ENCODE data around the gene RIPOR1. TPM values are rescaled to one million over a fixed set of nuclear protein-coding genes. Genes with fewer than 3 reads are reported as not detected.
"Not testable (repeated sequence)": the region's sequence is repeated elsewhere in the genome, so short reads cannot be mapped to it uniquely, and the experiment has no call there.

The RIPOR1 gene
- total RNA-seq, 2 experiments from 2014 or later = 12.8 to 15.8 TPM

DNA sequence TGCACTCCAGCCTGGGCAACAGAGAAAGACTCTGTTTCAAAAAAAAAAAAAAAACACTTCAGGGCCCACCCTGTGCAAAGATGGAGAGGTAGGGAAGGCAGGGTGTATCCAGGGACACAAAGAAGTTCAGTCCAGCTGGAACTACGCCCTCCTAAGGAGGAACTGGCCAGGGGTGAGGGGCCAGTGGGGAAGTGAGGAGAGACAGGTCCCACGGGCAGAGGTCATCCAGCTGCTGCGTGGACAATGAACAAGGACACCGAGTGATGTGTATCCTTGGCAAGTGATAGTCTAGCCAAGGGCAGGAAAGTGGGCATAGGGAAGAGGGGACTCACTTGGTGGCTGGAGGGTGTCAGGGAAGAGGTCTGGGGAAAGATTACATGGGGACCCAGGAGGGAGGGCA, 9.4 kb upstream of the RIPOR1 start:
- Mint-ChIP-seq H3K4me3 (no peak overlapping the region), H3K9me3 (no peaks in the 10 kb centered on the region), H3K27me3 (peaks cover 7% of the 10 kb centered on the region), H3K27ac (peak overlapping the region; percentile 62), H3K36me3 (ENCODE audit: low read depth) (no peaks in the 10 kb centered on the region), H3K4me1 (peaks cover 54% of the 10 kb centered on the region)
- POLR2A ChIA-PET = no interaction called here
- CTCF ChIA-PET = interaction anchor here (0.6 to 6.1 kb wide), 6 partner anchors 16 to 1615 kb away, joined by 3 to 195 read pairs (median 60); partner anchors contain the start of genes AGRP, ATP6V0D1 and CARMIL2
- DNase-seq = no peak

DNA sequence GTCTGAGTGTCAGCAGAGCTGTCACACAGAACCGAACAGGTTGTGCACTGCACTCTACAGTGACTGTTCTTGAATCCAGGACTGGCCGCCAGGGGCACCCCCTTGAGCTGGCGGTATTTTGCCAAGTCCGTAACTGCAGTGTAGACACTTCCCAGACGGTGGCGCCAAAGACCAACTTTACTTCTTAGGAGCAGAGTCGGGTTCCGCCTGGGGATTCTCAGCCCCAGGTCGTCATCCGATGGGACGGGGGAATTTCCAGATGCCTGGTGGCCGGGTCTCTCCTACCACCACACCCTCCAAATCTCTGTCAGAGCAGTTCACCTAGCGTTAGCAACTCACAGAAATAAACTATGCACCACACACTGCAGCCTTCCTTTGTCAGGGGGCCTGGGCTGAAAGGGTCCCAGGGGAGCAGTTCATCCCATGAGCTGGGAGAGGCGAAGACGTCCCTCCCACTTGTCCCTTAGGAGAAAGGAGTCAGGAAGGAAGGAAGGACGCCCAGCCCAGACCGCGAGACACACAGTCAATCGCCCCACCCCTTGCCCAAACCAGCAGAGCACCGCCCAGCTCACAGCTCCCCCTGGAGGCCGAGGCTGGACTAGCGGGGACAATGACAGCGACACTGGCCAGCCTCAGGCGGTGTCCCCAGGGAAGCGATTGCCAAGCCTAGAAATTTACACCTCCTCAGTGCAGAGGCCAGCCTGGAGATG, 7.4 kb upstream of the RIPOR1 start:
- Mint-ChIP-seq H3K27ac (peak overlapping the region; percentile 93), H3K27me3 (peaks cover 22% of the 10 kb centered on the region), H3K36me3 (ENCODE audit: low read depth) (no peaks in the 10 kb centered on the region), H3K4me1 (peaks cover 45% of the 10 kb centered on the region), H3K9me3 (no peaks in the 10 kb centered on the region), H3K4me3 (peak overlapping the region; percentile 75)
- CTCF ChIA-PET = interaction anchor here (0.5 to 6.1 kb wide), 90 partner anchors 11 to 741 kb away, joined by 3 to 195 read pairs (median 4); partner anchors contain the start of genes ACD, AGRP, ATP6V0D1 and C16orf86
- DNase-seq = peak; percentile 98
- POLR2A ChIA-PET = interaction anchor here (1.0 kb wide), 1 partner anchor 139 kb away, joined by 6 read pairs; the partner anchor contains the start of gene ACD

DNA sequence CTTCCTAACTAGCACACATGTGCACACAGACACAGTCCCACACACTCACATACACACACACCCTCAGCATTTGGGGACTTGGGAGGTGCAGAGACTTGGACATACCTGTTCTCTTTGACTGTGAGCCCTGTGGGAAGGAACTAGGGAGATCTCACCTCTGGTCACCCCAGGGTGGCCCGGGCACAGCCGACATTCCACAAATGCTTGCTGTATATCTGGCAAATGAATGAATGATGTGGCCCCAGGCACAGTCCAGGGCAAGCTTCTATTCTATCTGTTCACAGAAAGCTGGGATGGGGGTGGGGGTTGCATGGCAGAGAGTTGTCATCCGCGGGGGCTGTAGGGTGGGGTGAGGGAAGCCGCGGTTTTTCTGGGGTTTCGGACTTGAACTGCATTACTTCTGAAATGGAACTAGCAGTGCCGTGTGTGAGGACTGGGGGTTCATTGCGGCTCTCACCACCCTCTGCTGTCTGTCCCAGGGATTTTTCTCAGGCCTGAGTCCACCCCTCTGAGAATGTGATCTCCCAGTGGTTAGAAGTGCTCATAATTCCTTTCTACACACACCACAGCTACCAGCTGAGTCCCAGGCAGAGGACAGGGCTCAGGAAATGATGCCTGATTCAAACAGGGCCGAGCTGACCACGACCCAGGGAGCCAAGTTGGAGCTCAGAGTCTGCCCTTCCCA, 3.3 kb upstream of the RIPOR1 start:
- no peak overlapping the region for H3K27ac Mint-ChIP-seq

DNA sequence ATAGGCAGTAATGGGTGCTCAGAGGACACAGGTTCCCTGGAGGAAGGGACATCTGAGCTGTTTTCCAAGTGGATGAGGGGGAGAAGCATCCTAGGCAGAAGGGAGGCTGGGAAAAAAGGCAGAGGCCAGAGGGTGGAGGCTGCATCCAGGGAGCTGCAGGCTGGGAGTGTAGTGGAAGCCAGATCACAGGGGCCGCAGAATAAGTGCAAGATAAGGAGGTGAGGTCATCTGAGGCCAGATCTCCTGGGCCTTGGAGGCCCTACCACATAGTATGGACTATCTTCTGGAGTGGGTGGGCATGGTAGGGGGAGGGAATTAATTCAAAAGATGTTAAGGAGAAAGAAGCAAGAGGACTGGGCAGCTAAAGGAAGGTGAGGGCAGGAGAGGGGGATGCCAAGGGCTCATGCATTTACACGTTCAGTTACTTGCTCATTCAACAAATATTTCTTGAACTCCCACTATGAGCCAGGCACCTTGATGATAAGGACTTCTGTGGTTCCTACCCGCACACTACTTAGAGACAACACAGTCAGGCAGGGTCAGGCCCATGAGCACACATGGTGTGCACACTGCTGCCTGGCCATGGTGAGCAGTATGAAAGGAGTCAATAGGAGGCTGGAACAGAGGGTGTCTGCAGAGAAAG, 2.4 kb upstream of the RIPOR1 start:
- ChIA-PET POLR2A (no interaction called here), CTCF (interaction anchor here (0.9 to 2.0 kb wide), 11 partner anchors 10 to 290 kb away, joined by 3 to 9 read pairs (median 4); partner anchors contain the start of genes CARMIL2 and CTCF)
- Mint-ChIP-seq H3K9me3 (no peaks in the 10 kb centered on the region), H3K36me3 (ENCODE audit: low read depth) (peaks cover 3% of the 10 kb centered on the region), H3K27ac (peak overlapping the region; percentile 78), H3K4me3 (no peak overlapping the region), H3K4me1 (peaks cover 29% of the 10 kb centered on the region), H3K27me3 (peaks cover 50% of the 10 kb centered on the region)
- no peak for DNase-seq

More for the DNA sequence above, 3.3 kb upstream of the RIPOR1 start:
- Mint-ChIP-seq H3K4me3 (no peak overlapping the region), H3K9me3 (no peaks in the 10 kb centered on the region), H3K27me3 (peaks cover 40% of the 10 kb centered on the region), H3K36me3 (ENCODE audit: low read depth) (peaks cover 3% of the 10 kb centered on the region), H3K4me1 (peaks cover 29% of the 10 kb centered on the region)
- ChIA-PET POLR2A (no interaction called here), CTCF (interaction anchor here (0.6 to 2.0 kb wide), 11 partner anchors 11 to 291 kb away, joined by 3 to 9 read pairs (median 4); partner anchors contain the start of genes CARMIL2 and CTCF)
- DNase-seq = no peak

GRCh38 chr16:67528870-67529581, 397 bp downstream of the RIPOR1 start:
- Mint-ChIP-seq H3K4me1 (peaks cover 21% of the 10 kb centered on the region), H3K27ac (no peak overlapping the region), H3K27me3 (peaks cover 64% of the 10 kb centered on the region), H3K9me3 (no peaks in the 10 kb centered on the region), H3K36me3 (ENCODE audit: low read depth) (peaks cover 3% of the 10 kb centered on the region), H3K4me3 (peak overlapping the region; percentile 64)
- POLR2A ChIA-PET = interaction anchor here (0.6 kb wide), 1 partner anchor 13 kb away, joined by 3 read pairs; no protein-coding TSS in a partner anchor
- DNase-seq = peak; percentile 30
- CTCF ChIA-PET = interaction anchor here (0.6 to 12.3 kb wide), 10 partner anchors 8 to 140 kb away, joined by 3 to 116 read pairs (median 4); partner anchors contain the start of genes ATP6V0D1 and CTCF

- peaks cover 61% of the 10 kb centered on the region for H3K27me3 Mint-ChIP-seq
- H3K36me3 Mint-ChIP-seq (ENCODE audit: low read depth) = peaks cover 3% of the 10 kb centered on the region
- ChIA-PET POLR2A (no interaction called here), CTCF (interaction anchor here (0.7 to 12.3 kb wide), 9 partner anchors 9 to 140 kb away, joined by 3 to 116 read pairs (median 4); partner anchors contain the start of genes ATP6V0D1, CARMIL2 and CTCF)
- peak overlapping the region; percentile 64 for H3K4me3 Mint-ChIP-seq
- no peak overlapping the region for H3K27ac Mint-ChIP-seq
- peaks cover 22% of the 10 kb centered on the region for H3K4me1 Mint-ChIP-seq
- DNase-seq = no peak
- no peaks in the 10 kb centered on the region for H3K9me3 Mint-ChIP-seq
Measured at GRCh38 chr16:67529582-67530012, 968 bp downstream of the RIPOR1 start.

DNA sequence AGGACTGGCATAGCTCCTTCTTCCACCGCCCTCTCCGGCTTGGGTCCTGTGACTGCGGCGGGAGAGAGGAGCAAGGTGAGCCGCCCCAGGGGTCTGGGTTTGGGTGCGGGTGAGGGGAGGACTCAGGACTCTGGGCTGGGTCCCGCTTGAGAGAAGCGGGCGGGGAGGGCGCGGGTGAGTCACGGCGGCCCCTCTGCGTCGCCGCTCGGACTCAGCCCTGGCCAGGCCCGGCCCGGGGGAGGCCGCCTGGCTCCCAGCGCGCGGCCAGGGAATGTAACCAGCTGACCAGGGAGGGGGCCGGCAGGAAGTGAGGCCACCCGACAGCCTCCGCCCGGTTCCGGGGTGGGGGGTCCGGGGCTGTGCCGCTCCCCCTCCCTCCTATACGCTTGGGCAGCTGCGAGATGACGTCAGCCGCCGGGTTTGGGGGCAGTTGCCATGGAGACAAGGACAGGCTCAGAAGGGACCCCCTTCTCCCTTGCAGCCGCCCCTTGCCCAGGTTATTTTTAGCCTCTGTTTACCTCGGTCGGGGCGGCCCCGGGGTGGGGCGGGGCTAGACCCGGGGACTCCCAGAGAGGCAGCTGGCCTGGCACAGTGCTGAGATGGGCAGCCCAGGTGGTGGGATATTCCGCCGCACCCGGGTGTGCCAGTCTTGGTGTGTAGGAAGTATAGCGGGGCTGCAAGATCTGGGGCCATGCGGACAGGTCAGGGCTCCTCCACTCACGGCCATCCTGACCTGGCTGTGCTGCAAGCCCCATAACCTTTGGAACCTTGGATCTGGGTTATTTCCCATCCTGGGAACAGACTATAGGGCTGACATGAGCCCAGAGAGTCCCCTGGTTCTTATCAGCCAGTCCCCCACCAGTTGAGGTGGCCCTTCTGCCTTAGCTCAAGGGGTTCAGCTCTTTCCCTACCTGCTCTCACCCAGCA, 1.6 kb downstream of the RIPOR1 start:
- ChIA-PET CTCF (interaction anchor here (0.7 to 12.3 kb wide), 10 partner anchors 9 to 139 kb away, joined by 3 to 116 read pairs (median 4); partner anchors contain the start of genes ATP6V0D1, CARMIL2 and CTCF), POLR2A (interaction anchor here (0.6 kb wide), 1 partner anchor 216 kb away, joined by 4 read pairs; no protein-coding TSS in a partner anchor)
- Mint-ChIP-seq H3K4me3 (peak overlapping the region; percentile 64), H3K36me3 (ENCODE audit: low read depth) (peaks cover 3% of the 10 kb centered on the region), H3K27me3 (peaks cover 59% of the 10 kb centered on the region), H3K4me1 (peaks cover 24% of the 10 kb centered on the region), H3K9me3 (no peaks in the 10 kb centered on the region), H3K27ac (no peak overlapping the region)
- DNase-seq = peak; percentile 23

- no peak for DNase-seq
- ChIA-PET CTCF (interaction anchor here (1.4 to 12.3 kb wide), 5 partner anchors 10 to 133 kb away, joined by 3 to 116 read pairs (median 10); partner anchors contain the start of gene CARMIL2), POLR2A (interaction anchor here (0.6 kb wide), 1 partner anchor 215 kb away, joined by 4 read pairs; no protein-coding TSS in a partner anchor)
- H3K4me3 Mint-ChIP-seq = no peak overlapping the region
- H3K4me1 Mint-ChIP-seq = peaks cover 25% of the 10 kb centered on the region
- peaks cover 59% of the 10 kb centered on the region for H3K27me3 Mint-ChIP-seq
- no peaks in the 10 kb centered on the region for H3K9me3 Mint-ChIP-seq
- H3K36me3 Mint-ChIP-seq (ENCODE audit: low read depth) = peaks cover 3% of the 10 kb centered on the region
- H3K27ac Mint-ChIP-seq = no peak overlapping the region
Measured at GRCh38 chr16:67531247-67531646, 2.6 kb downstream of the RIPOR1 start.

- Mint-ChIP-seq H3K9me3 (no peaks in the 10 kb centered on the region), H3K27me3 (peaks cover 53% of the 10 kb centered on the region), H3K4me1 (peaks cover 32% of the 10 kb centered on the region), H3K36me3 (ENCODE audit: low read depth) (peaks cover 3% of the 10 kb centered on the region), H3K27ac (no peak overlapping the region), H3K4me3 (no peak overlapping the region)
- POLR2A ChIA-PET = interaction anchor here (0.6 kb wide), 1 partner anchor 15 kb away, joined by 6 read pairs; no protein-coding TSS in a partner anchor
- CTCF ChIA-PET = interaction anchor here (0.7 to 12.3 kb wide), 9 partner anchors 12 to 283 kb away, joined by 3 to 116 read pairs (median 6); partner anchors contain the start of gene CARMIL2
- no peak for DNase-seq
Measured at GRCh38 chr16:67533024-67533560, 4.5 kb downstream of the RIPOR1 start.

- H3K27me3 Mint-ChIP-seq = peaks cover 53% of the 10 kb centered on the region
- H3K4me3 Mint-ChIP-seq; H3K9me3 Mint-ChIP-seq; POLR2A ChIA-PET; DNase-seq; H3K27ac Mint-ChIP-seq; H3K36me3 Mint-ChIP-seq (ENCODE audit: low read depth): not testable (repeated sequence)
- H3K4me1 Mint-ChIP-seq = peaks cover 37% of the 10 kb centered on the region
- CTCF ChIA-PET = interaction anchor here (0.6 to 12.3 kb wide), 4 partner anchors 13 to 126 kb away, joined by 3 to 116 read pairs (median 6); partner anchors contain the start of gene ACD
Measured at GRCh38 chr16:67533987-67534386, 5.4 kb downstream of the RIPOR1 start.

Data from activated CD4-positive, alpha-beta T cell treated with anti-CD3 and anti-CD28 coated beads, Interleukin-2, amount 10 ng/mL, durations not matched to agents 7 days and 5 days (primary cell).